Prostate gland (tissue), 2 donors: ENCODE measurements around the gene IL11.

ENCODE experiments used
- CTCF ChIP-seq, 4 experiments: fragments of 200-600 bp in 2 of 4; fragments of 450-650 bp in 2 of 4; sonication (generic) in 2 of 4; IDR thresholded peaks; 1 replicate in 3 of 4; 2 replicates in 1 of 4; pipeline ENCODE4 v1.5.1; 2016 to 2019; ENCODE audit warnings: antibody characterized with exemption in 4 of 4, mild to moderate bottlenecking in 2 of 4, moderate library complexity in 2 of 4
- POLR2A ChIP-seq: fragments of 450-650 bp; IDR thresholded peaks from one replicate; pipeline ENCODE4 v1.6.1; 2016; ENCODE audit warnings: antibody characterized with exemption, mild to moderate bottlenecking
- POLR2AphosphoS5 ChIP-seq: sonication (generic); formaldehyde crosslinking; IDR thresholded peaks from one replicate; pipeline ENCODE4 v1.6.1; 2017; ENCODE audit warnings: antibody characterized with exemption

- TF ChIP-seq POLR2A: no peak
- TF ChIP-seq CTCF (IDR thresholded peaks at IDR 0.05): no peak
- TF ChIP-seq POLR2AphosphoS5: no peak
Measured at GRCh38 chr19:55316646-55317045, 53.6 kb downstream of the IL11 start.
